Gastroesophageal sphincter (tissue), 3 donors: ENCODE data around the gene NDN.

ENCODE experiments used
- CTCF ChIP-seq, 4 experiments: fragments of 200-600 bp in 2 of 4; fragments of 450-650 bp in 2 of 4; sonication (generic) in 1 of 4; IDR thresholded peaks; one replicate each; pipeline ENCODE4 v1.5.1; 2017 to 2019; ENCODE audit warnings: antibody characterized with exemption in 4 of 4, mild to moderate bottlenecking in 2 of 4, moderate library complexity in 2 of 4
- EP300 ChIP-seq: sonication (generic); formaldehyde crosslinking; IDR thresholded peaks from one replicate; pipeline ENCODE4 v1.6.1; 2017; ENCODE audit warnings: antibody characterized with exemption, mild to moderate bottlenecking
- POLR2A ChIP-seq, 2 donors: fragments of 450-650 bp; IDR thresholded peaks; one replicate each; pipeline ENCODE4 v1.6.1; 2017; ENCODE audit warnings: antibody characterized with exemption in 2 of 2, mild to moderate bottlenecking in 2 of 2, moderate library complexity in 1 of 2
- POLR2AphosphoS5 ChIP-seq: sonication (generic); formaldehyde crosslinking; IDR thresholded peaks from one replicate; pipeline ENCODE4 v1.6.1; 2017; ENCODE audit warnings: antibody characterized with exemption

GRCh38 chr15:23645371-23646164 is 41.5 kb downstream of the NDN start:
- TF ChIP-seq CTCF (IDR thresholded peaks at IDR 0.05) (no peak), POLR2A (IDR thresholded peaks at IDR 0.05) (no peak), EP300 (no peak), POLR2AphosphoS5 (no peak)
